ENCODE data around the gene ADISSP.

ADISSP gene

DNA sequence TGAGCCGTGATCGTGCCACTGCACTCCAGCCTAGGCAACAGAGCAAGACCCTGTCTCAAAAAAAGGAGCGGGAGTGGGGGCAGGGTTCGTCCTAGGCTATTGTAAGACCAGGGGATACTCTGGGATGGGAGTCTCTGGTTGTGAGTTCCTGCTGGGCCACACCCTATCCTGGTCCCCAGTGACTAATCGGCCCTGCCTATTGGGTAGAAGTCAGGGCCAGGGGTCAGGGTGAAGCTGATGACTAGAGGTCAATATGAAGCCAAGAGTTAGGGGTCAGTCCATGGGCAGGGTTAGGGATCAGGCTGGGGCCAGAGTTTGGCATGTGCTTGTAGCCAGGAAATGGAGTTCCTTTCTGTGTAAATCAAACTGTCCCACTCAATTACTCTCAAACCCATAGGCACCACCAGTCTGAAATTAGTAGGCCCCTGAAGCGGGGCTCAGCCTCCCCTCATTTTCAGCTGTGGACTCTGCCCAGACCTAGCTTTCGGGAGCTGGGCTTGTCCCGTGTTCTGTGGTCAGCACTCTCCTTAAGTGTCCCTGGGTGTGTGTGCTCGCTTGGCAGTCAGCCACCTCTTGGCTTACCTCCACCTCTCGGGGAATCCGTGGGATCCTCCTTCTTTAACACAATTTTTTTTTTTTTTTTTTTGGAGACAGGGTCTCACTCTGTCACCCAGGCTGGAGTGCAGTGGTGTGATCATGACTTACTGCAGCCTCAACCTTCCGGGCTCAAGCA lies 33.3 kb downstream of the ADISSP start:
- no peak for DNase-seq

- no peak for DNase-seq
Measured at GRCh38 chr20:3733119-3733995, 34.2 kb downstream of the ADISSP start.

DNA sequence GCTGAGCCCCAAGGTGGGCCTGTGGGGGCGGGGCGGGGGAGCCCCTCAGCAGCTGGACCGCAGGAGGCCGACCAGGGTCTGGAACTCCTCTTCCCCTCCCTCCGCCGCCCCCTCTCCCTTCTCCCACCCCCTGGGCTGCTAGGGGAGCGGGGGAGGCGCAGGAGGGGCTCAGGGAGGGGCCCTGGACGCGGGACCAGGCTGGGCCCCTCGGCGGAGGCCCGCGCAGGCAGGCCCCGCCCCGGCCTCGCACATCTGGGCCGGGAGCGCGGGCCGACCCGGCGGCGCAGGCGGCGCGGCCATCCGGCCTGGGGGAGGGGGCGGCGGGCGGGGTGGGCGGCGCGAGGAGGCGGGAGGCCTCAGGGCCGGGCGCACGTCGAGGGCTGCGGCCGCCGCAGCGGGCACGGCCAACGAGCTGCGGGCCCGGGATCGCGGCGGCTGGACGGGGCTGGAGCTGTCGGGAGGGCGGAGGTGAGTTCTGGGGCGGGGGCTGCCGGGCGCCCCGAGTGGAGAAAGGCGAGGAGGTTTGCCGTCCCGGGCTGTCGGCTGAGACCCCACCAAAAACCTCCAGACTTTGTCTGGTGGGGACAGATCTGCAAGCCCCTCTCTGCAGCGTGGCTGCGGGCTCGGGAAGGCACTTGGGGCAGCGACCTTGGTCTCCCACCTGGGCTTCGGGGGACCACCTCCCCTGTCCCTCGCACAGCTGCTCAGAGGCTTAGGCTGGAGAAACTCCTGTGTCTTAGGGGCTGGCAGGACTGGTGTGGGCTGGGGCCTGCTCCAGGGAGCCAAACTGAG lies 35.0 kb downstream of the ADISSP start, which contains the start of gene HSPA12B:
Gene HSPA12B, plus strand, starts transcription at position 359 of the 792 bp plus-strand sequence. CDS start 5,990 bp downstream, outside the sequence.
- DNase-seq = no peak

- DNase-seq = no peak
Measured at GRCh38 chr20:3731944-3732326, 35.6 kb downstream of the ADISSP start.

GRCh38 chr20:3730803-3731672 lies 36.5 kb downstream of the ADISSP start:
- DNase-seq = no peak

- DNase-seq = no peak
Measured at GRCh38 chr20:3729811-3730540, 37.6 kb downstream of the ADISSP start.

DNA sequence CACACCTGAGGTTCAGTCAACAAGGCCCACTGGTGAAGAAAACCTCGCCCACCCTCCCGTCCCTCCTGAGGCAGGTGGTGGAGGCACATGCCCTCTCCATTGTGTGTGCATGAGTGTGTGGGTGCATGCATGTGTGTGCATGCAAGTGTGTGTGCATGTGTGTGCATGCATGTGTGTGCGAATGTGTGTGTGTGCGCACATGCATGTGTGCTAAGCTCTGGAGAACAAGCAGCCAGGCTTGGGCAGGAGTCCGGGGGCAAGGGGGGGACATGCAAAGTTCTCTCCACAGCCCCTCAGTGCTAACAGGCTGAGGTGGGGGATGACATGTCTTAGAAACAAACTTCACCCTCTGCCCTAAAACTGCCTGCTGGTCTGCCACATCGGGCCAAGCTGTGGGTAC lies 38.2 kb downstream of the ADISSP start:
- DNase-seq = no peak

GRCh38 chr20:3728876-3729275 lies 38.7 kb downstream of the ADISSP start:
- DNase-seq = no peak

- DNase-seq = no peak
Measured at GRCh38 chr20:3728354-3728753, 39.2 kb downstream of the ADISSP start.

DNA sequence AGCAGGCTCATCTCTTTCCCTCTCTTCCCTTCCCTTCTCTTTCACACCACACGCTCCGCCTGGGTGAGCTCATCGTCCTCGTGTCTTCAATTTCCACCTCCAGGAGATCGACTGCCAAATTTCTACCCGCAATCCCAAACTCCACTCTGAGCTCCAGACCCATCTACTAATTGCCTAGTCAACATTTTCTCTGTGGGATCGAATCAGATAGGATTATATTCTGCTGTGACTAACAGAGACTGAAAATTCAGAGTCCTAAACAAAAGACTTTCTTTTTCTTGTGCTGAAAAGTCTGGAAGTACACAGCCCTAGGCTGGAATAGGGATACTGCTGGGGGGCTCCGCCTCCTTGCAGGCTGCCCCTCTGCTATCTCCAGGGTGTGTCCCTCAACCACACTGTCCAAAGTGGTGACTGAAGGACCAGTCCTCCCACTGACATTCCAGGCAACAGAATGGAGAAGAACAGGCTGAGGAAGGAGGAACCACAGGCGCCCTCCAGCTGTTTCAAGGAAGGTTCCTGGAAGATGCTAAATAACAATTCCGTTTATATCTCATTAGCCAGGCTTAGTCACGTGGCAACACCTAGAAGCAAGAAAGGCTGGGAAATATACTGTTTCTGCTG lies 40.0 kb downstream of the ADISSP start:
- DNase-seq = no peak

GRCh38 chr20:3724356-3724755 lies 43.2 kb downstream of the ADISSP start:
- DNase-seq = no peak

- DNase-seq = no peak
Measured at GRCh38 chr20:3723284-3723683, 44.3 kb downstream of the ADISSP start.

- DNase-seq = no peak
Measured at GRCh38 chr20:3721912-3722311, 45.6 kb downstream of the ADISSP start.

DNA sequence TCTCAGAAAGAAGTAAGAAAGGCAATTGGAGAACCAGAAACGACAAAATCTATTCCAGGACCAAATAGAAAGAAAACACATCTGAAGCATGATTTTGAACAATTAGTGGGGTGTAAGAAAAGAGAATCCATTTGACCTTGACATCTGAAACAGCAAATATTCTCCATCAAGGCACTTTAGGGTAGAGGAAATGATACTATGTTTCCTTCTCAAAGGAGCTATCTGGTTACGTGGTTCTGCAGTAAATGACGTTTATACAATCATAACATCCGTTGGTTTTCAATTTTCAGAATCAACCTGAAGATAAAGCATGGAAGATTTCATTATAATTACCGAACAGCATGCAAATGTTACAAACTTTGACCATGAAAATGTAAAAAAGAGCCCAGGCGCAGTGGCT lies 46.9 kb downstream of the ADISSP start:
- no peak for DNase-seq

GRCh38 chr20:3720068-3720467 lies 47.5 kb downstream of the ADISSP start:
- DNase-seq = no peak

GRCh38 chr20:3719046-3719445 lies 48.5 kb downstream of the ADISSP start:
- no peak for DNase-seq

DNA sequence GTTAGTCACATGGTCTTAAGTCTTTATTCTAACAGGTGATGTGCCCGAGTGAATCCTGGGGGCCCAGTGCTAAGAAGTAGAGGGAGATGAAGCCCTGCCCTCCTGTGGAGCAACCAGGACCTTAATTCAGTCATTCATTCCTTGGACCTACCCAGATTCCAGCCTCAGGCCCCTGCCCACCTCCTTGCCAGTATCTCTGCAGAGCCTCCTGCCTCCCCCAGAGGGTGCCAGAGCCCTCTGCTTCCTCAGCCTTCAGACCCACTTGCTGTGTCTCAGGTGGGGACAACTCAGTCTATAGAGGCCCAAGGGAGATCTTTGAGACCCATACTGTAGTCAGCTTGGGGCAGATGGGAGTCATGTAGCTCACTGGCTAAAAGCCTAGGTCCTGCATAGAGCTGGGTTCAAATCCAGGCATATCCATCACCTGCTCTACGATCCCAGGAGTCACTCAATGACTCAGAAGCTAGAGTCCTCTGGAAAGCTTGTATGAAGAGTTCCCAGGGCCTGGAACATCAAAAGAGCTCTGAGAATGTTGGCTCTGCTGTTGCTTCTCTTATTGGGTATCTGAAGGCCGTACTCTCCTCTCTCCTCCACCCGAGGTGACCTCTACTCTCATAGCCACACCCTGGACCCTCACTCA lies 51.2 kb downstream of the ADISSP start:
- no peak for DNase-seq

- DNase-seq = no peak
Measured at GRCh38 chr20:3714092-3714491, 53.5 kb downstream of the ADISSP start.

- no peak for DNase-seq
Measured at GRCh38 chr20:3712279-3712873, 55.2 kb downstream of the ADISSP start, which contains the start of gene SIGLEC1. Gene SIGLEC1, minus strand, starts transcription at chr20:3712600. Its CDS starts 5,472 bp downstream, at chr20:3707128.

- DNase-seq = no peak
Measured at GRCh38 chr20:3711484-3711941, 56.0 kb downstream of the ADISSP start.

All from NCI-H510A (cell line).